HG02610 (cell line): ENCODE results near the gene PFDN4.

Source experiments
- ATAC-seq: cut with Tn5 transposase; IDR thresholded peaks from one replicate; pipeline ENCODE4 v1.9.1; 2021; ENCODE audit warnings: mild to moderate bottlenecking, moderate library complexity; ENCODE audit not compliant: unreplicated experiment

The PFDN4 gene

GRCh38 chr20:54207743-54208547 lies at the start of gene PFDN4:
TSS of gene PFDN4 (plus strand) at chr20:54208087. CDS start at chr20:54208101, 14 bp downstream.
- ATAC-seq, result peak; percentile 97

GRCh38 chr20:54158226-54158625 lies 49.7 kb upstream of the PFDN4 start:
- no peak for ATAC-seq

GRCh38 chr20:54158856-54159418 lies 49.0 kb upstream of the PFDN4 start:
- ATAC-seq, result no peak

- ATAC-seq, result no peak
Measured at GRCh38 chr20:54160065-54161007, 47.6 kb upstream of the PFDN4 start.

- ATAC-seq, result no peak
Measured at GRCh38 chr20:54161008-54161820, 46.7 kb upstream of the PFDN4 start.

GRCh38 chr20:54161821-54162149 lies 46.1 kb upstream of the PFDN4 start:
- no peak for ATAC-seq

- ATAC-seq, result no peak
Measured at GRCh38 chr20:54162378-54163009, 45.4 kb upstream of the PFDN4 start.

- ATAC-seq, result no peak
Measured at GRCh38 chr20:54163402-54163801, 44.5 kb upstream of the PFDN4 start.

- ATAC-seq, result no peak
Measured at GRCh38 chr20:54165014-54165413, 42.9 kb upstream of the PFDN4 start.

GRCh38 chr20:54165803-54166202 lies 42.1 kb upstream of the PFDN4 start:
- ATAC-seq, result no peak

GRCh38 chr20:54166987-54167662 lies 40.8 kb upstream of the PFDN4 start:
- ATAC-seq, result no peak

- no peak for ATAC-seq
Measured at GRCh38 chr20:54167909-54168872, 39.7 kb upstream of the PFDN4 start.

GRCh38 chr20:54168961-54169862 lies 38.7 kb upstream of the PFDN4 start:
- ATAC-seq, result no peak

- no peak for ATAC-seq
Measured at GRCh38 chr20:54170026-54170471, 37.8 kb upstream of the PFDN4 start.

- ATAC-seq, result no peak
Measured at GRCh38 chr20:54170963-54171362, 36.9 kb upstream of the PFDN4 start.

- ATAC-seq, result no peak
Measured at GRCh38 chr20:54172532-54172855, 35.4 kb upstream of the PFDN4 start.

GRCh38 chr20:54172856-54173652 lies 34.8 kb upstream of the PFDN4 start:
- ATAC-seq, result no peak
